ENCODE measurements around the gene INPP5B.
A peak's percentile ranks its signal among the peaks of the same experiment; 100 is the strongest.

Gene INPP5B

GRCh38 chr1:37865348-37866120 lies 81.3 kb downstream of the INPP5B start:
- DNase-seq = no peak

DNA sequence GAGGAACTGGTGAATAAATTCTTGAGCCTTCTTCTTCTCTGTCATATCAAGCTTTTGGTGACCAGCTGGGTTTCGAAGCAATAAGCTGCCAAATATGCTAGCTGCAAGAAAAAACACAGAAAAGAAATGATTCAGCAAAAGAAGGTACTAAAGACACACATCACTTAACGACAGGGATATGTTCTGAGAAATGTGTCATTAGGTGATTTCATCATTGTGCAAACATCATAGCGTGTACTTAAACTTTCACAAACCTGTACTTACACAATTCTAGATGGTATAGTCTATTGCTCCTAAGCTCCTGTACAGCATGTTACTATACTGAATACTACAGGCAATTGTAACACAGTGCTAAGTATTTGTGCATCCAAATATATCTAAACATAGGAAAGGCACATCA lies 84.5 kb downstream of the INPP5B start:
- DNase-seq = no peak

GRCh38 chr1:37861151-37861550 lies 85.7 kb downstream of the INPP5B start:
- no peak for DNase-seq

GRCh38 chr1:37860346-37860666 lies 86.5 kb downstream of the INPP5B start:
- no peak for DNase-seq

DNA sequence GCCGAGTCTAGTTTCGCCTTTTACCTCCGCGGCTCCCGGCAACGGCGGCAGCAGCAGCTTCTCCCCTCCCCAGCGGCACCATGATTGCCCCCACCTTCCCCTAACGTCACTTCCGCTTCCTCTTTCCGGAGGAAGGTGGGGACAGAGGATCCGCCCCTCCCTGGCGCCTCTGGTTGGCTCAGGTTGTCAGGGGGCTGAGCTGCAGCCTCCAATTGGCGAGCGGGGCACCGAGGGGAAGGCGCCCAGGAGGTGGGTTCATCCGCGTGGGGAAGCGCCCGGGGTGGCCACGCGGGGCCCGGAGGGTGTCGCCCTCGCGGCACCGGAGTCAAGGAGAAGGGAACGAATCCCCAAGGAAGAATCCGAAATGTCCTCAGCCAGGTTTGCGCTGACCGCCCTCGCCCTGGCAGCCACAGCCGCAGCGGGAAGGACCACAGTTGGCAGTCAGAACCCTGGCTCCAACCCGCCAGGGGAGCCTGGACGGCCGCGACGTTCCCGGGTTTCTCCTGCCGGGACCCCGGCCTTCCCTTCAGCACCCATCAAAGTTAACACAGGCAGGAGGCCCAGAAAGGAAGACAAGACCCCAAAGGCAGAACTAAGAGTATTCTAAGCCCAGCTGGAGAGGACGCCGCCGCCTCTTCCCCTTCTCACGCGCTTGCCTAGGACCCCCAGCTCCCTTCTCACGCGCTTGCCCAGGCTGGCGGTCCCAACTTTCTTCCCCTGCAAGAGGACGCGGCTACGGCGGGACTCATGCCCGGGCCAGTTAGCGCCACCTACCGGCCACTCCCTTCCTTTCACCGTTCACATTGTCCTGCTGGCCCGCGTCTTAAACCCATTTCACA lies 87.1 kb downstream of the INPP5B start, which contains the start of gene MTF1:
Gene MTF1 (minus strand): TSS at position 86 of the 839 bp plus-strand sequence. CDS start 1,934 bp downstream, outside the sequence.
- peak; percentile 95 for DNase-seq

- DNase-seq = no peak
Observed at GRCh38 chr1:37858931-37859506, 87.8 kb downstream of the INPP5B start.

DNA sequence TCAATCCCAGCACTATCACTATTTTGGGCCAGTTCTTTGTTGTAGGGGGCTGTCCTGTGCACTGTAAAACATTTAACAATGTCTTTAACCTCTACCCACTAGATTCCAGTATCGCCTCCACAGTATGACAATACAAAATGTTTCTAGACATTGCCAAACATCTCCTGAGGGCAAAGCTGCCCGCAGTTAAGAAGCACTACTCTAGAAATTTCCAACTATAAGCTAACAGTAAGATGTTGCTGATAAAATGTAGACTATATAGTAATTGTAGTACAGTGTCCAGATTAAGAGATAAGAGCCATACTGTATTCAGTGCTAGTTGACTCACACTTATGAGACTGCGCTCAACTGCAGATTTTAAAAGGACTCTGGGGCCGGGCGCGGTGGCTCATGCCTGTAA lies 92.4 kb downstream of the INPP5B start:
- no peak for DNase-seq

- no peak for DNase-seq
Observed at GRCh38 chr1:37853157-37853556, 93.7 kb downstream of the INPP5B start.

GRCh38 chr1:37851782-37852210 lies 95.1 kb downstream of the INPP5B start:
- no peak for DNase-seq

- no peak for DNase-seq
Observed at GRCh38 chr1:37851262-37851661, 95.6 kb downstream of the INPP5B start.

DNA sequence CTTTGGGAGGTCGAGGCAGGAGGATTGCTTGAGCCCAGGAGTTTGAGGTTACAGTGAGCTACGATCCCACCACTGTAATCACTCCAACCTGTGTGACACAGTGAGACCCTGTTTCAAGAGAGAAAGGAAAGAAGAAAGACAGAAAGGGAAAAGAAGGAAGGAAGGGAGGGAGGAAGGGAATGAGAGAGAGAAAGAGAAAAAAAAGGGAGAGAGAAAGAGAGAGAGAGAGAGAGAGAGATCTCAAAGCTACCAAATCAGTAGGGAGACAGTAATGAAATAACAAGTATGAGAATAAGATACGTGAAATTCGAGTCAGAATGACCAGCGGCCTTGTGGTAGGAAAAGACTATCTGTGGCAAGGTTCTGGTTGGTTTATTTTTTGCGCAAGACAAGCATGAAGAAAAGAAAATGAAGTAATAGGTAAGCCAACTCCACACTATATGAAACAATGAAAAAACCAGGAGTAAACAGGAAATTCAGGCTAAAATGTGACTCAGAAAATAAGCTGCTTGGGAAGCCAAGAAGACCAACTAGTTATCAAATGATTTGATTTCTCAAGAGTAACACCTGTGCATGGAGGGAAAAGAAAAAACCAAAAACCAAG lies 96.4 kb downstream of the INPP5B start:
- no peak for DNase-seq

- DNase-seq = no peak
Observed at GRCh38 chr1:37849480-37849879, 97.4 kb downstream of the INPP5B start.

DNA sequence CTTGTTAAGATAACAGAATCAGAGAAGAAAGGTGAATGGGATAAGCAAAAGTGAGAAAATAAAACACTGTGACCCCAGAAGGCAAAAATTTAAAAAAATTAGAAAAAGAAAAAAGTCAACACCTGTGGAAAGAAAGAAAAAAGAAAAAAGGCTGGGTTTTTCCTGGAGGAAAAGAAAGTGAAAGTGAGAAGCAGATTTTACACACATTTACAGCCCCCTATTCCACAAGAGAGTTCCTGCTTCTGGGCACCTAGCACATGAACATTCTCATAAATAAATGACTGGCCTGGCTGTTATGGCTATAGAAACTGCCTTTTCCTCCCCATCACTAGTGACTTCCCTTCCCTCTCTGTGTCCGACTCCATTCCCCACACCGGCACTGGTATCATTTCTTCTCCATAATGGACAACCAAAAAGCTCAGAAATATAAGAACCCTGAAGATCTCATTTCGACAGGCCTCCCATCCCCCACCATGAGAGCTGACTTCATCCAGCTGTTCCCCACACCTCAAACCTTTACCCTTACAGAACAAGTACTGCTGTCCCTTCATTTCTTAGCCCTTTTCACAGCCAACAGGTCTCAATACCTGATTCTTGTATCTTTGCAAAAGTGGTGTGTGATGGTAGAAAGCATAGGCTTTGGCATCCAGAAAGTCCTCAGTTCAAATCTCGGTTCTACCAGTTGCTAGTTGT lies 100.1 kb downstream of the INPP5B start:
- DNase-seq = no peak

GRCh38 chr1:37845786-37846185 lies 101.1 kb downstream of the INPP5B start:
- no peak for DNase-seq

DNA sequence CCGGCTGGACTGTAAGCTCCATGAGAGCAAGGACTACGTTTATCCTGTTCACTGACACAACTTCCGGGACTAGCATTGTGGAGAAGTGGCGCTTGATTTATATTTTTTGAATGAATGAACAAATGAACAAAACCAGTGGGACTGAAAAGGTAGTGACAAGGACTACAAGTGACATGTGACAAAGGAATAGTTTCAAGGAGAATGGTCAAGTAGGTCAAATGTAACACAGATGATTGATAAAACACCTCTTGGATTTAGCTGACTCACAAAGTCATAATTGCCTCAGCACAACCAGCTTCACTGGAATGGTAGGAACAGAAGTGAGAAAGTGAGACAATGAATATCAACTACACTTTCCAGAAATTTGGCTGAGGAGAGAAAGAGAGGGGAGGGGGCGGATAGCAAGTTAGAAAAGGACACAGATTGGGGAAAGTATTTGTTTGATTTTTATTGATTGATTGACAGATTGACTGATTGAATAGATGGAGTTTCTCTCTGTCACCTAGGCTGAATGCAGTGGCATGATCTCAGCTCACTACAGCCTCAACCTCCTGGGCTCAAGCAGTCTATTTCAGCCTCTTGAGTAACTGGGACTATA lies 101.7 kb downstream of the INPP5B start:
- no peak for DNase-seq

DNA sequence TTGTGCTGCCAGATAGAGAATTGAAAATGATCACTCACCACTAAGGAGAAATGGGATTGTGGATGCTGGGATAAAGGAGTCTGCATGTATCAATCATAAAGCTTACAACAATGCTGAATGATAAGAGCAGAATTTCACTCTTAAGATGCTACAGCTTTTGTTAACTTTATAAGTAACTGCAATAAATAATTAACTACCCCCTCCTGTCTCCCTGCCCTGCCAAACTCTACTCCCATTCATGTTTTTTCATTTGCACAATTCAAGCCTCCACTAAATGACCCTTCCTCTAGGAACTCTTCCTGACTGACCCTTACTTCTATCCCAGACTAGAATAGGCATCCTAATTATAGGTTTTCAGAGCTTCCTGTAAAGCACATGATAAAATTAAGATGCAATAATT lies 102.3 kb downstream of the INPP5B start:
- no peak for DNase-seq

GRCh38 chr1:37841652-37842051 lies 105.2 kb downstream of the INPP5B start:
- DNase-seq = no peak

GRCh38 chr1:37840711-37841110 lies 106.1 kb downstream of the INPP5B start:
- no peak for DNase-seq

- DNase-seq = no peak
Observed at GRCh38 chr1:37839676-37840075, 107.2 kb downstream of the INPP5B start.

DNA sequence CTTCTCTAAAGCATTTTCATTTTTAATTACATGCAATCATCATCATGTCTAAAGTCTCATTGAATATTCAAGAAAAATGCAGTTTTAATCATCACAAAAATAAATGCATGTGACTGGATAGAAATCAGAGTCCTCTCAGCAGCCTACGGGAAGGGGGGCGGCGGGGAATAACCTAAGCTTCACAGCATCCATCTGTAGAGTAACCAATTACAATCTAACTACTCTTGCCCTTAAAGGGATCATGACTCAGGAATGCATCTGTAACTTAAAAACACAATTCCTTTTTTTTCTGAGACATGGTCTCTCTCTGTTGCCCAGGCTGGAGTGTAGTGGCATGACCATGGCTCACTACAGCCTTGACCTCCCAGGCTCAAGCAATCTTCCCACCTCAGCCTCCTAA lies 110.1 kb downstream of the INPP5B start:
- no peak for DNase-seq

DNA sequence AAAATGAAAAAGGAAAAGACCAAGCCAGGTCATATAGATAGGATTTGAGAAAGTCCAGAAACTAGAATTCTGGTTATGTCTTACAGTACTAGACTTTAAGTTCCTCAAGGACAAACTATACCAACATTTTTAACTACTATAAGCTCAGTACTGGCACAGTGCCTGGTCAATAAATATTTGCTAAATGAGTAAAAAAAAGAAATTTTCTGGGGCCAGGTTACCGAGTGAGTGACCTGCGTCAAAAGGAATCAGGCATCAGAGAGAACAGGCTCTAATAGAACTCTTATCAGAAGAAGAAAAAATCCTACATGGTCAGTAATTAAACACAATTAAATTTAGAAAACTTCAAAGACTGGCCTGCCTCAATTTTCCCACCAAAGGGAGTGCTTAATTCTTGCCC lies 115.0 kb downstream of the INPP5B start:
- no peak for DNase-seq

- DNase-seq = no peak
Observed at GRCh38 chr1:37831109-37831508, 115.7 kb downstream of the INPP5B start.
